GM12878 (cell line): ENCODE results near the gene HEMK1. TPM values are rescaled to one million over a fixed set of nuclear protein-coding genes. Genes with fewer than 3 reads are reported as not detected.

Experiments
- BCLAF1 ChIP-seq: fragments of 450-650 bp; IDR thresholded peaks from 2 replicates; pipeline ENCODE4 v1.6.1; 2017; ENCODE audit warnings: antibody characterized with exemption, mild to moderate bottlenecking, moderate library complexity
- BRCA1 ChIP-seq: IDR thresholded peaks from 2 replicates; pipeline ENCODE4 v1.6.1; 2011; ENCODE audit warnings: low read depth, low read length, improper control_type of control experiment
- CHD4 ChIP-seq: fragments of 200-600 bp; sonication (generic); IDR thresholded peaks from 2 replicates; pipeline ENCODE4 v1.6.1; 2016; ENCODE audit warnings: mild to moderate bottlenecking
- IRF5 ChIP-seq: fragments of 450-650 bp; IDR thresholded peaks from 2 replicates; pipeline ENCODE4 v1.6.1; 2017; ENCODE audit warnings: borderline replicate concordance
- MAX ChIP-seq: IDR thresholded peaks from 2 replicates; pipeline ENCODE4 v1.6.1; 2012; ENCODE audit warnings: low read depth, low read length, improper control_type of control experiment
- NRF1 ChIP-seq: conservative IDR thresholded peaks from 2 replicates; pipeline ENCODE4 v1.6.1; 2011; ENCODE audit warnings: mild to moderate bottlenecking, low read depth, low read length, improper control_type of control experiment
- SMAD1 ChIP-seq: fragments of 450-650 bp; IDR thresholded peaks from 2 replicates; pipeline ENCODE4 v1.6.1; 2018; ENCODE audit warnings: mild to moderate bottlenecking, low read depth; ENCODE audit not compliant: partially characterized antibody
- SRF ChIP-seq, 2 experiments: IDR thresholded peaks; 2 replicates each; pipeline ENCODE4 v1.6.1; 2011; ENCODE audit warnings: low read depth in 2 of 2, low read length in 2 of 2, mild to moderate bottlenecking in 1 of 2, moderate library complexity in 1 of 2
- ZBTB4 ChIP-seq: fragments of 450-650 bp; formaldehyde crosslinking; IDR thresholded peaks from 2 replicates; pipeline ENCODE4 v1.4.0; 2022; ENCODE audit warnings: mild to moderate bottlenecking, moderate library complexity
- ZNF217 ChIP-seq: fragments of 450-650 bp; IDR thresholded peaks from 2 replicates; pipeline ENCODE4 v1.6.1; 2017; ENCODE audit warnings: antibody characterized with exemption, mild to moderate bottlenecking
- polyA plus RNA-seq, 11 experiments: library from polyadenylated mRNA; depleted of rRNA in 4 of 11; unstranded in 6 of 11; stranded (reverse) in 5 of 11; fragments of >200 nt; fragmentation: Nextera tagmentation in 4 of 11; fragmentation: Illumina TruSeq in 1 of 11; extraction: Ambion mirVana in 4 of 11; extraction: Trizol in 1 of 11; gene quantifications; 1 replicate in 1 of 11; 2 replicates in 10 of 11; pipeline versions ENCODE4 v1.2.1 to v1.2.3, GENCODE V29; 2011 to 2016; ENCODE audit warnings: inconsistent platforms in 2 of 11, missing spikeins in 2 of 11, low read depth in 1 of 11
- total RNA-seq, 4 experiments: library from RNA; depleted of rRNA in 3 of 4; stranded (reverse); fragments of >200 nt in 3 of 4; fragmentation: Illumina TruSeq in 1 of 4; extraction: Trizol in 1 of 4; gene quantifications; 2 replicates each; pipeline versions ENCODE4 v1.2.1 to v1.2.3, GENCODE V29; 2013 to 2021
- TF ChIP-seq, protein P1 (sequence below): fragments of 450-650 bp; formaldehyde crosslinking; IDR thresholded peaks from 2 replicates; pipeline ENCODE4 v1.5.0; 2022; ENCODE audit warnings: mild to moderate bottlenecking, missing genetic modification characterization
- TF ChIP-seq, protein P2 (sequence below): fragments of 450-650 bp; IDR thresholded peaks from 2 replicates; pipeline ENCODE4 v1.6.1; 2017; ENCODE audit warnings: mild to moderate bottlenecking
- TF ChIP-seq, protein P3 (sequence below): IDR thresholded peaks from 2 replicates; pipeline ENCODE4 v1.6.1; 2012; ENCODE audit warnings: low read length, inconsistent platforms

Gene HEMK1
- total and polyA plus RNA-seq, 10 of the 15 experiments (the other 5 are each of a cell fraction or from before 2014, with no cell fraction given) = 2.8 to 19.0 (median 12.0) TPM

GRCh38 chr3:50568947-50569749 lies at the start of gene HEMK1 (continued):
- TF ChIP-seq ZBTB4 (CRISPR knock-in tag) = no peak
- TF ChIP-seq, protein P1, sequence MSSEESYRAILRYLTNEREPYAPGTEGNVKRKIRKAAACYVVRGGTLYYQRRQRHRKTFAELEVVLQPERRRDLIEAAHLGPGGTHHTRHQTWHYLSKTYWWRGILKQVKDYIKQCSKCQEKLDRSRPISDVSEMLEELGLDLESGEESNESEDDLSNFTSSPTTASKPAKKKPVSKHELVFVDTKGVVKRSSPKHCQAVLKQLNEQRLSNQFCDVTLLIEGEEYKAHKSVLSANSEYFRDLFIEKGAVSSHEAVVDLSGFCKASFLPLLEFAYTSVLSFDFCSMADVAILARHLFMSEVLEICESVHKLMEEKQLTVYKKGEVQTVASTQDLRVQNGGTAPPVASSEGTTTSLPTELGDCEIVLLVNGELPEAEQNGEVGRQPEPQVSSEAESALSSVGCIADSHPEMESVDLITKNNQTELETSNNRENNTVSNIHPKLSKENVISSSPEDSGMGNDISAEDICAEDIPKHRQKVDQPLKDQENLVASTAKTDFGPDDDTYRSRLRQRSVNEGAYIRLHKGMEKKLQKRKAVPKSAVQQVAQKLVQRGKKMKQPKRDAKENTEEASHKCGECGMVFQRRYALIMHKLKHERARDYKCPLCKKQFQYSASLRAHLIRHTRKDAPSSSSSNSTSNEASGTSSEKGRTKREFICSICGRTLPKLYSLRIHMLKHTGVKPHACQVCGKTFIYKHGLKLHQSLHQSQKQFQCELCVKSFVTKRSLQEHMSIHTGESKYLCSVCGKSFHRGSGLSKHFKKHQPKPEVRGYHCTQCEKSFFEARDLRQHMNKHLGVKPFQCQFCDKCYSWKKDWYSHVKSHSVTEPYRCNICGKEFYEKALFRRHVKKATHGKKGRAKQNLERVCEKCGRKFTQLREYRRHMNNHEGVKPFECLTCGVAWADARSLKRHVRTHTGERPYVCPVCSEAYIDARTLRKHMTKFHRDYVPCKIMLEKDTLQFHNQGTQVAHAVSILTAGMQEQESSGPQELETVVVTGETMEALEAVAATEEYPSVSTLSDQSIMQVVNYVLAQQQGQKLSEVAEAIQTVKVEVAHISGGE (CRISPR knock-in tag) = peak; percentile 93
- TF ChIP-seq, protein P2, sequence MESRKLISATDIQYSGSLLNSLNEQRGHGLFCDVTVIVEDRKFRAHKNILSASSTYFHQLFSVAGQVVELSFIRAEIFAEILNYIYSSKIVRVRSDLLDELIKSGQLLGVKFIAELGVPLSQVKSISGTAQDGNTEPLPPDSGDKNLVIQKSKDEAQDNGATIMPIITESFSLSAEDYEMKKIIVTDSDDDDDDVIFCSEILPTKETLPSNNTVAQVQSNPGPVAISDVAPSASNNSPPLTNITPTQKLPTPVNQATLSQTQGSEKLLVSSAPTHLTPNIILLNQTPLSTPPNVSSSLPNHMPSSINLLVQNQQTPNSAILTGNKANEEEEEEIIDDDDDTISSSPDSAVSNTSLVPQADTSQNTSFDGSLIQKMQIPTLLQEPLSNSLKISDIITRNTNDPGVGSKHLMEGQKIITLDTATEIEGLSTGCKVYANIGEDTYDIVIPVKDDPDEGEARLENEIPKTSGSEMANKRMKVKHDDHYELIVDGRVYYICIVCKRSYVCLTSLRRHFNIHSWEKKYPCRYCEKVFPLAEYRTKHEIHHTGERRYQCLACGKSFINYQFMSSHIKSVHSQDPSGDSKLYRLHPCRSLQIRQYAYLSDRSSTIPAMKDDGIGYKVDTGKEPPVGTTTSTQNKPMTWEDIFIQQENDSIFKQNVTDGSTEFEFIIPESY = no peak
- no peak for TF ChIP-seq NRF1
- TF ChIP-seq BRCA1 = no peak
- TF ChIP-seq MAX = no peak
- TF ChIP-seq, protein P3, sequence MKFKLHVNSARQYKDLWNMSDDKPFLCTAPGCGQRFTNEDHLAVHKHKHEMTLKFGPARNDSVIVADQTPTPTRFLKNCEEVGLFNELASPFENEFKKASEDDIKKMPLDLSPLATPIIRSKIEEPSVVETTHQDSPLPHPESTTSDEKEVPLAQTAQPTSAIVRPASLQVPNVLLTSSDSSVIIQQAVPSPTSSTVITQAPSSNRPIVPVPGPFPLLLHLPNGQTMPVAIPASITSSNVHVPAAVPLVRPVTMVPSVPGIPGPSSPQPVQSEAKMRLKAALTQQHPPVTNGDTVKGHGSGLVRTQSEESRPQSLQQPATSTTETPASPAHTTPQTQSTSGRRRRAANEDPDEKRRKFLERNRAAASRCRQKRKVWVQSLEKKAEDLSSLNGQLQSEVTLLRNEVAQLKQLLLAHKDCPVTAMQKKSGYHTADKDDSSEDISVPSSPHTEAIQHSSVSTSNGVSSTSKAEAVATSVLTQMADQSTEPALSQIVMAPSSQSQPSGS = no peak
- no peak for TF ChIP-seq CHD4
- TF ChIP-seq SMAD1 = peak; percentile 62
- TF ChIP-seq BCLAF1 = no peak
- TF ChIP-seq ZNF217 = peak; percentile 23; the same call in 1 of the 2 replicates
- no peak for TF ChIP-seq IRF5
- TF ChIP-seq SRF (IDR thresholded peaks at IDR 0.05; ENCODE audit: low read depth in 2 of 2, low read length in 2 of 2) = peak in 1 of 2 experiments; percentile 88; a peak in 2 of 4 replicates
